ENCODE results near the gene ITIH3. TPM values are rescaled to one million over a fixed set of nuclear protein-coding genes. Genes with fewer than 3 reads are reported as not detected.
A peak's percentile ranks its signal among the peaks of the same experiment; 100 is the strongest.

ITIH3 gene
- total RNA-seq, 1 donor from 2014 or later, result not detected

- Mint-ChIP-seq H3K4me1 (ENCODE audit: low read depth, unreplicated experiment) (peaks cover 5% of the 10 kb centered on the region), H3K9me3 (ENCODE audit: unreplicated experiment) (peaks cover 4% of the 10 kb centered on the region), H3K27ac (ENCODE audit: unreplicated experiment) (no peak overlapping the region), H3K36me3 (ENCODE audit: unreplicated experiment) (no peaks in the 10 kb centered on the region), H3K27me3 (ENCODE audit: unreplicated experiment) (peaks cover 5% of the 10 kb centered on the region), H3K4me3 (ENCODE audit: unreplicated experiment) (no peak overlapping the region)
- no peak for TF ChIP-seq CTCF (IDR thresholded peaks at IDR 0.05; ENCODE audit: partially characterized antibody, unreplicated experiment)
- peak; percentile 21 for DNase-seq
These were observed 6.6 kb upstream of the ITIH3 start for GRCh38 chr3:52787672-52788625.

- Mint-ChIP-seq H3K27me3 (ENCODE audit: unreplicated experiment) (peaks cover 5% of the 10 kb centered on the region), H3K4me1 (ENCODE audit: low read depth, unreplicated experiment) (peaks cover 8% of the 10 kb centered on the region), H3K9me3 (ENCODE audit: unreplicated experiment) (peaks cover 4% of the 10 kb centered on the region), H3K4me3 (ENCODE audit: unreplicated experiment) (no peak overlapping the region), H3K36me3 (ENCODE audit: unreplicated experiment) (no peaks in the 10 kb centered on the region), H3K27ac (ENCODE audit: unreplicated experiment) (no peak overlapping the region)
- no peak for TF ChIP-seq CTCF (IDR thresholded peaks at IDR 0.05; ENCODE audit: partially characterized antibody, unreplicated experiment)
- no peak for DNase-seq
These were observed 5.5 kb upstream of the ITIH3 start for GRCh38 chr3:52788890-52789745.

- no peak overlapping the region for H3K4me3 Mint-ChIP-seq (ENCODE audit: unreplicated experiment)
- peaks cover 9% of the 10 kb centered on the region for H3K4me1 Mint-ChIP-seq (ENCODE audit: low read depth, unreplicated experiment)
- H3K27ac Mint-ChIP-seq (ENCODE audit: unreplicated experiment), result no peak overlapping the region
- no peak for TF ChIP-seq CTCF (IDR thresholded peaks at IDR 0.05; ENCODE audit: partially characterized antibody, unreplicated experiment)
- H3K9me3 Mint-ChIP-seq (ENCODE audit: unreplicated experiment), result peaks cover 4% of the 10 kb centered on the region
- no peaks in the 10 kb centered on the region for H3K36me3 Mint-ChIP-seq (ENCODE audit: unreplicated experiment)
- no peak for DNase-seq
- peaks cover 5% of the 10 kb centered on the region for H3K27me3 Mint-ChIP-seq (ENCODE audit: unreplicated experiment)
These were observed 4.9 kb upstream of the ITIH3 start for GRCh38 chr3:52789746-52790040.

DNA sequence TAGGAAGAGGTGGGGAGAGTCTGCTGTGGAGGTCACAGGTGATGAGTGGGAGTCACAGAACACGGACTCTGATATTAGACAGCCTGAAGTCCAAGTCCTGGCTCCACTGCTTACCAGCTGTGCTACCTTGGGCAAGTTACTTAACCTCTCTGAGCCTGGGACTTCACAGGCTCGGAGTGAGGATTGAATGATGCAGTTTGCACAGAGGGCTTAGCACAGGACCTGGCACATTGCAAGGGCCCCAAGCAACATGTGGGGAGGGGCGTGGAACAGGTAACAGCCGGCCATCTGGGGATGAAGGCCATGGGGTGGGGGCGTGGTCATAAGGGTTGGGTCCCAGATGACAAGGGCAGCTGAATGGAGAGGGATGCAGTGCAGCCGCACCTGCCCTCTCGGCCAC lies 4.3 kb upstream of the ITIH3 start:
- peaks cover 5% of the 10 kb centered on the region for H3K27me3 Mint-ChIP-seq (ENCODE audit: unreplicated experiment)
- no peak for TF ChIP-seq CTCF (IDR thresholded peaks at IDR 0.05; ENCODE audit: partially characterized antibody, unreplicated experiment)
- no peak overlapping the region for H3K27ac Mint-ChIP-seq (ENCODE audit: unreplicated experiment)
- no peaks in the 10 kb centered on the region for H3K36me3 Mint-ChIP-seq (ENCODE audit: unreplicated experiment)
- no peak overlapping the region for H3K4me3 Mint-ChIP-seq (ENCODE audit: unreplicated experiment)
- H3K9me3 Mint-ChIP-seq (ENCODE audit: unreplicated experiment), result peaks cover 4% of the 10 kb centered on the region
- DNase-seq, result no peak
- peaks cover 9% of the 10 kb centered on the region for H3K4me1 Mint-ChIP-seq (ENCODE audit: low read depth, unreplicated experiment)

Measured in glutamatergic neuron (in vitro differentiated cells).